ENCODE results near the gene TMEM18.

The TMEM18 gene

DNA sequence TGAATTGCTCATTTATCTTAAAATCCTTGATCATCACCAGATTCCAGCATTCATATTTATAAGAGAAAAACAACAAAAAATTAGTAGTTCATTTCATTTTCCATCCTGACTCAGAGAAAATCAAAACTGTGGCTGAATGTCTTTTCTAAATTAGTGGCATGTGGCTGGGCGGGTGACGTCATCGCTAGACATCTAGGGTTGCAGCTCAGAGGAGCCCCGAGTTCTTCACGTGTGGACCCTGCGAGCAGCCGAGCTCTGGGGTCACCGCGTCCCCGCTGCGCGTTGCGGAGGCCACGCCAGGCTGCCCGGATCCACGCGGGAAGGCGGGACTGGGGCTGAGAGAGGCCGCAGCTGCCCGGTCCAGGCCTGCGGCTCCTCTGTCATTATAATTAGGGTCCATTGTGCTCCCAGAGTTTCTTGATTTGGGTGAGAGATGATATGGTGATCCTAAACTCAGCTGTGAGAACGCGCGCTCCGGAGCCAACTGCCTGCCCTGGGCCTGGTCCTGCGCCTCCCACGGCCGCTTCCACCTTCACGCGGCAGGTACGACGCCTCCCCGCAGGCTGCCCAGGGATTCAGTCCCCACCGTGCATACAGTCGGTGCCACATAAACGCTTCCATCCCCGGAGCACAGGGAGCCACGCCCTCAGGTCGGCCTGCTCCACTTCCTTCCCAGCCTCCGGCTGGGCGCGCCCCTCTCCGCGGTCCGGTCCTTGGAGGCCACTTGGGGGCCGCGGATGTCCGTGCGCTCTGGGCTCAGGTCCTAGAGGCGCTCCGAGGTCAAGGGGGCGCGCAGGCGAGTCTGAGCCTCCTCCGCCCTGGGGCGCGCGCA, 56.5 kb downstream of the TMEM18 start:
- no peak for DNase-seq (ENCODE audit: low read depth)

DNA sequence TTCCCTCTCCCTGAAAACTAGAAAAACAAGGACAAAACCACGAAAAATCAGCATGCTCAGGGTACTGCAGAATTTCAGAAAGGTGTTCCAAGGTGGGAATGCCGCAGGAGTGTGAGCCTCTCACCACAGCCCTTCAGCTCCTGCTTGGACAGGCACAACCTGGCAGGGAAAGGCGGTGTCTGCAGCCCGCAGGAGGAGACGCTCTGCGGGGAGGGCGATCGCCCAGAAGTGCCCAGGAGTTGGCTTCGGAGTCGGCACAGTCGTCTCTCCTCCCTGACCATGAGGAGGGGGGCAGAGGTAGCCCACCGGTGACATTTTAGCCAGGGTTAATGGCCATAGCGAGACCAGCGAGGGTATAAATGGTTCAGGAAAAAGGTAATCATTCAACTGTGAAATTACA, 57.2 kb downstream of the TMEM18 start:
- no peak for DNase-seq (ENCODE audit: low read depth)

DNA sequence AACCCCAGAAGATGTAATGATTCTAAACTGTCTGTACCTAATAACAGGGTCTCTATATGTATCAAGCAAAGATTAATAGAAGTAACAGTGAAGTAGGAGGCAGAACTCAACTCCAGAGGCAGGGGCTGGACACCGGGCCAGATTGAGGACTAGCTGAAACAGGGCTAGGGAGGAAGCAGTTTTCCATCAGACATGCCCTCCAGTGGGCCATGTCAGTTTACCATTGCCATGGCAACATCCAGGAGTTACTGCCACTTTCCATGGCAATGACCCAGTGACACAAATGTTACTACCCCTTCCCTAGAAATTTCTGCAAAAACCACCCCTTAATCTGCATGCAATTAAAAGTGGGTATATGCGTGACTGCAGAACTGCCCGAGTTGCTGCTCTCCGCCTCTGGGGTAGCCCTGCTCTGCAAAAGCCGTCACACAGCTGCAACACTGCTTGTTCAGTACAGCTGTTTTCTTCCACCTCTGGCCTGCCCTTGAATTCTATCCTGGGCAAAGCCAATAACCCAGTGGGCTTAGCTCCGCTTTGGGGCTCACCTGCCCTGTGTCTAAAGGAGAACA, 58.7 kb downstream of the TMEM18 start:
- no peak for DNase-seq (ENCODE audit: low read depth)

DNA sequence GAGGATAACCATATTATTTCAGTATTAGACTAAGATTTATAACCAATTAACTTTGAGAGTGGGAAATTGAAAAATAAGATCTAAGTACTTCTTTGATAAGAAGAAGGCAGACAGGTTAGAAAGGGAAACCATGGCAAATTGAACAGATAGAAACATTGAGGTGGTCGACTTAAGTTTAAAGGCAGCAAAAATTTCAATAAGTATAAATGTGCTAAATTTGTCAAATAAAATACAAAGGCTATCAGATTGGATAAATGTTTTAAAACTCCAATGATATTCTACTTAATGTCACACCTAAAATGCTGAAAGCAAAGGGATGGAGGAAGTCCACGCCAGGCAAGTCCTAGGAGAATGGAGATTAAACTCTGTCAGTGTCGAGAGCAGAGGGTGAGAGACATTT, 59.2 kb downstream of the TMEM18 start:
- no peak for DNase-seq (ENCODE audit: low read depth)
